Peyer's patch (tissue), 4 donors: ENCODE results near the gene ARHGDIG.

Experiments used
- POLR2A ChIP-seq, 2 donors: fragments of 450-650 bp; IDR thresholded peaks; one replicate each; pipeline ENCODE4 v1.5.1; 2017; ENCODE audit warnings: antibody characterized with exemption in 2 of 2, mild to moderate bottlenecking in 2 of 2, moderate library complexity in 2 of 2
- TF ChIP-seq, protein P1 (sequence below), 6 experiments: fragments of 450-650 bp in 4 of 6; fragments of 200-600 bp in 2 of 6; sonication (generic) in 1 of 6; IDR thresholded peaks; one replicate each; pipeline ENCODE4 v1.5.1; 2017 to 2019; ENCODE audit warnings: antibody characterized with exemption in 6 of 6, mild to moderate bottlenecking in 3 of 6, moderate library complexity in 1 of 6

DNA sequence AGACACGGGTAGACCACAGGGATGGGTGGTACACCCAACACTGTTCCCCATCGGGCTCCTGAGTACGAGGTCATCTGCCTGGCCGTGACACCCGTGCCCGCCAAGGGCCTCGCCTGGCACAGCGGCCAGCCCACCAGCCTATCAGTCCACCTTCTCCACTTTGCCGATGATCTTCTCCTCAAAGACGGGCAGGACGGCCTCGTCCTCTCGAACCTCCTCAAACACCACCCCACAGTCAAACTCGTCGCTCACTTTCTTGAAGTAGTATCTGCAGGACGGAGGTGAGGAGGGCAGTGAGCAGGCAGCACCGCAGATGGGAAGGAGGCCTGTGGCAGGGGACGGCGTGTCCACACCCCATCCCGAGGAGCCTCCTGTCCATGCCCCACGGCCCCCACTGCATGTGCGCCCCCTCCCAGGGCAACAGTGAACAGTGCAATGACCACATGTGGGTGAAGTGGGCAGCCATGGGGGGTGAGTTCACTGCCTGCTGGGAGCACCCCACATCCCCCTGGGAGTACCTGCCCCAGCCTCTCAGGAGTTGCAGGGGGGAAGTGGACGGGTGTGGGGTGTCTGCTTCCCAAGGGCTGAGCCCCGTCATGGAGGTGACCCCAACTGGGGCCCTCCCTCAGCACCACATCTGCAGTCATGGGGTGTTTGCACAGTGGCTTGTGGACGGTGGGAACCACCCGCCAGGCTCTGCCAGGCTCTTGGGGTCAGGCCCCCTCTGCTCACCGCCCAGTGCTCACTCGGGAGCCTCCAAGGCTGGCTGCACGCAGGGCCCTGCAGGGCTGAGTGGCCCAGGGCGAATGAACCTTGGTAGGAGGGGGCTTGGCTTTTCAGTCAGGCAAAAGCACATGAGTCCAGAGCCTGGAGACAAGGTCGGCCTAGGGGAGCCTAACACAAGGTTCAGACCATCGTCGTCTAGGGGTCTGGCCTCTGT is 7.9 kb downstream of the ARHGDIG start:
- TF ChIP-seq POLR2A (IDR thresholded peaks at IDR 0.05) = no peak
- TF ChIP-seq, protein P1, sequence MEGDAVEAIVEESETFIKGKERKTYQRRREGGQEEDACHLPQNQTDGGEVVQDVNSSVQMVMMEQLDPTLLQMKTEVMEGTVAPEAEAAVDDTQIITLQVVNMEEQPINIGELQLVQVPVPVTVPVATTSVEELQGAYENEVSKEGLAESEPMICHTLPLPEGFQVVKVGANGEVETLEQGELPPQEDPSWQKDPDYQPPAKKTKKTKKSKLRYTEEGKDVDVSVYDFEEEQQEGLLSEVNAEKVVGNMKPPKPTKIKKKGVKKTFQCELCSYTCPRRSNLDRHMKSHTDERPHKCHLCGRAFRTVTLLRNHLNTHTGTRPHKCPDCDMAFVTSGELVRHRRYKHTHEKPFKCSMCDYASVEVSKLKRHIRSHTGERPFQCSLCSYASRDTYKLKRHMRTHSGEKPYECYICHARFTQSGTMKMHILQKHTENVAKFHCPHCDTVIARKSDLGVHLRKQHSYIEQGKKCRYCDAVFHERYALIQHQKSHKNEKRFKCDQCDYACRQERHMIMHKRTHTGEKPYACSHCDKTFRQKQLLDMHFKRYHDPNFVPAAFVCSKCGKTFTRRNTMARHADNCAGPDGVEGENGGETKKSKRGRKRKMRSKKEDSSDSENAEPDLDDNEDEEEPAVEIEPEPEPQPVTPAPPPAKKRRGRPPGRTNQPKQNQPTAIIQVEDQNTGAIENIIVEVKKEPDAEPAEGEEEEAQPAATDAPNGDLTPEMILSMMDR (IDR thresholded peaks at IDR 0.05) = no peak
